ENCODE measurements around the gene TPSB2. TPM values are rescaled to one million over a fixed set of nuclear protein-coding genes. Genes with fewer than 3 reads are reported as not detected.
"Not testable (repeated sequence)": the region's sequence is repeated elsewhere in the genome, so short reads cannot be mapped to it uniquely, and the experiment has no call there.

The TPSB2 gene
- total and polyA plus RNA-seq, 9 of the 15 experiments (the other 6 are each of a cell fraction or from before 2014, with no cell fraction given): 0.18 TPM; not detected in 8

GRCh38 chr16:1256874-1257322, 26.9 kb upstream of the TPSB2 start:
- no peak overlapping the region for H3K4me3 ChIP-seq
- H3K27me3 ChIP-seq (ENCODE audit: control insufficient read depth in 2 of 2, insufficient read depth in 2 of 2, low read length in 2 of 2): peaks cover 20 to 46% of the 10 kb centered on the region in 2 experiments; a peak in 4 of 5 replicates
- DNase-seq (ENCODE audit: extremely low read depth in 1 of 4, low spot score in 3 of 4): no peak
- H3K9me1 ChIP-seq (ENCODE audit: control insufficient read depth, insufficient read depth, low read length): peaks cover 3% of the 10 kb centered on the region
- TF ChIP-seq ETV1 (tag; conservative IDR thresholded peaks at IDR 0.05; ENCODE audit: low read depth): no peak
- intact Hi-C loops (cut with micrococcal nuclease) (no loop called here), in situ Hi-C loops (cut with MboI) (no loop called here)
- no peak overlapping the region for H2AFZ ChIP-seq (ENCODE audit: low read depth, low read length)
- ChIA-PET CTCF (ENCODE audit: low intra/inter-chr PET ratio) (no interaction called here), POLR2A (interaction anchor here (1.1 kb wide), 1 partner anchor 21 kb away, joined by 7 read pairs; no protein-coding TSS in a partner anchor)
- no peaks in the 10 kb centered on the region for H3K36me3 ChIP-seq (ENCODE audit: control insufficient read depth, insufficient read depth, low read length)
- H3K9me3 ChIP-seq (replicated peaks; ENCODE audit: control insufficient read depth, insufficient read depth, low read depth, low read length): no peaks in the 10 kb centered on the region
- no peaks in the 10 kb centered on the region for H3K79me2 ChIP-seq (ENCODE audit: control insufficient read depth, insufficient read depth, low read length)
- no peak for FAIRE-seq
- H3K27ac ChIP-seq (ENCODE audit: extremely low read depth, low read depth, low read length): no peak overlapping the region
- 6% methylated on average over 16 of the region's 22 CpGs for WGBS (ENCODE audit: insufficient coverage, low coverage, missing lambda C conversion rate)
- 0 out of 3 replicates have a peak, but pooled peaks have one; percentile 20 for ATAC-seq
- H3K4me1 ChIP-seq (replicated peaks in 1 of 2; ENCODE audit: control insufficient read depth in 2 of 2, insufficient read depth in 2 of 2, low read length in 2 of 2): peaks cover 0 to 47% of the 10 kb centered on the region in 2 experiments; a peak in 2 of 5 replicates
- H4K20me1 ChIP-seq (replicated peaks; ENCODE audit: control insufficient read depth, insufficient read depth, low read length): peaks cover 9% of the 10 kb centered on the region; the same call in 1 of the 2 replicates
- BruUV-seq (replicated peaks): no TSS peak
- H3K4me2 ChIP-seq (ENCODE audit: insufficient read depth, low read length): no peak overlapping the region
- no peak overlapping the region for H3K9ac ChIP-seq (ENCODE audit: insufficient read depth in 1 of 2, low read depth in 2 of 2, low read length in 2 of 2)

- in situ Hi-C loops (cut with MboI); H3K9me3 ChIP-seq (replicated peaks; ENCODE audit: control insufficient read depth, insufficient read depth, low read depth, low read length); H4K20me1 ChIP-seq (replicated peaks; ENCODE audit: control insufficient read depth, insufficient read depth, low read length); H3K9me1 ChIP-seq (ENCODE audit: control insufficient read depth, insufficient read depth, low read length); H3K27ac ChIP-seq (ENCODE audit: extremely low read depth, low read depth, low read length); CTCF ChIA-PET (ENCODE audit: low intra/inter-chr PET ratio); BruUV-seq (replicated peaks); ATAC-seq; H3K9ac ChIP-seq (ENCODE audit: insufficient read depth in 1 of 2, low read depth in 2 of 2, low read length in 2 of 2); POLR2A ChIA-PET; H3K36me3 ChIP-seq (ENCODE audit: control insufficient read depth, insufficient read depth, low read length); intact Hi-C loops (cut with micrococcal nuclease); H3K4me3 ChIP-seq; H3K4me2 ChIP-seq (ENCODE audit: insufficient read depth, low read length); H3K79me2 ChIP-seq (ENCODE audit: control insufficient read depth, insufficient read depth, low read length); DNase-seq (ENCODE audit: extremely low read depth in 1 of 4, low spot score in 3 of 4); FAIRE-seq; H2AFZ ChIP-seq (ENCODE audit: low read depth, low read length): not testable (repeated sequence)
- peaks cover 16 to 41% of the 10 kb centered on the region in 2 experiments; a peak in 4 of 5 replicates for H3K27me3 ChIP-seq (ENCODE audit: control insufficient read depth in 2 of 2, insufficient read depth in 2 of 2, low read length in 2 of 2)
- H3K4me1 ChIP-seq (replicated peaks in 1 of 2; ENCODE audit: control insufficient read depth in 2 of 2, insufficient read depth in 2 of 2, low read length in 2 of 2): peaks cover 0 to 43% of the 10 kb centered on the region in 2 experiments; a peak in 2 of 5 replicates
- WGBS (ENCODE audit: insufficient coverage, low coverage, missing lambda C conversion rate): 16% methylated on average over 12 of the region's 23 CpGs
Observed at GRCh38 chr16:1256296-1256873, 26.4 kb upstream of the TPSB2 start.

- Histone ChIP-seq H3K27me3 (ENCODE audit: control insufficient read depth in 2 of 2, insufficient read depth in 2 of 2, low read length in 2 of 2) (peaks cover 12 to 33% of the 10 kb centered on the region in 2 experiments; a peak in 4 of 5 replicates), H3K4me1 (replicated peaks in 1 of 2; ENCODE audit: control insufficient read depth in 2 of 2, insufficient read depth in 2 of 2, low read length in 2 of 2) (peaks cover 0 to 36% of the 10 kb centered on the region in 2 experiments; a peak in 2 of 5 replicates)
- H3K79me2 ChIP-seq (ENCODE audit: control insufficient read depth, insufficient read depth, low read length); H3K27ac ChIP-seq (ENCODE audit: extremely low read depth, low read depth, low read length); H3K4me3 ChIP-seq; H3K9me3 ChIP-seq (replicated peaks; ENCODE audit: control insufficient read depth, insufficient read depth, low read depth, low read length); BruUV-seq (replicated peaks); H3K4me2 ChIP-seq (ENCODE audit: insufficient read depth, low read length); H4K20me1 ChIP-seq (replicated peaks; ENCODE audit: control insufficient read depth, insufficient read depth, low read length); H3K9ac ChIP-seq (ENCODE audit: insufficient read depth in 1 of 2, low read depth in 2 of 2, low read length in 2 of 2); FAIRE-seq; H2AFZ ChIP-seq (ENCODE audit: low read depth, low read length); DNase-seq (ENCODE audit: extremely low read depth in 1 of 4, low spot score in 3 of 4); H3K36me3 ChIP-seq (ENCODE audit: control insufficient read depth, insufficient read depth, low read length); in situ Hi-C loops (cut with MboI); ATAC-seq; CTCF ChIA-PET (ENCODE audit: low intra/inter-chr PET ratio); H3K9me1 ChIP-seq (ENCODE audit: control insufficient read depth, insufficient read depth, low read length); intact Hi-C loops (cut with micrococcal nuclease); POLR2A ChIA-PET: not testable (repeated sequence)
- 3% methylated on average over 16 of the region's 26 CpGs for WGBS (ENCODE audit: insufficient coverage, low coverage, missing lambda C conversion rate)
Observed at GRCh38 chr16:1255276-1256122, 25.5 kb upstream of the TPSB2 start, which contains the start of gene TPSD1. Gene TPSD1, plus strand, starts transcription at chr16:1256069. Its CDS starts 212 bp downstream, at chr16:1256281.

All from K562 (cell line).